Measurements from ENCODE around the gene RPL32.

- no peak for TF ChIP-seq CTCF (IDR thresholded peaks at IDR 0.05; ENCODE audit: low read depth, low read length, missing input control)
- TF ChIP-seq ZBTB33 (IDR thresholded peaks at IDR 0.05) = no peak
- no peak for TF ChIP-seq FOXA1 (IDR thresholded peaks at IDR 0.05)
- TF ChIP-seq RAD21 (IDR thresholded peaks at IDR 0.05) = no peak
- no peak for TF ChIP-seq GABPA (IDR thresholded peaks at IDR 0.05 in 1 of 2, conservative IDR thresholded peaks at IDR 0.05 in 1 of 2)
- TF ChIP-seq JUND (IDR thresholded peaks at IDR 0.05) = no peak
- TF ChIP-seq, protein P1, sequence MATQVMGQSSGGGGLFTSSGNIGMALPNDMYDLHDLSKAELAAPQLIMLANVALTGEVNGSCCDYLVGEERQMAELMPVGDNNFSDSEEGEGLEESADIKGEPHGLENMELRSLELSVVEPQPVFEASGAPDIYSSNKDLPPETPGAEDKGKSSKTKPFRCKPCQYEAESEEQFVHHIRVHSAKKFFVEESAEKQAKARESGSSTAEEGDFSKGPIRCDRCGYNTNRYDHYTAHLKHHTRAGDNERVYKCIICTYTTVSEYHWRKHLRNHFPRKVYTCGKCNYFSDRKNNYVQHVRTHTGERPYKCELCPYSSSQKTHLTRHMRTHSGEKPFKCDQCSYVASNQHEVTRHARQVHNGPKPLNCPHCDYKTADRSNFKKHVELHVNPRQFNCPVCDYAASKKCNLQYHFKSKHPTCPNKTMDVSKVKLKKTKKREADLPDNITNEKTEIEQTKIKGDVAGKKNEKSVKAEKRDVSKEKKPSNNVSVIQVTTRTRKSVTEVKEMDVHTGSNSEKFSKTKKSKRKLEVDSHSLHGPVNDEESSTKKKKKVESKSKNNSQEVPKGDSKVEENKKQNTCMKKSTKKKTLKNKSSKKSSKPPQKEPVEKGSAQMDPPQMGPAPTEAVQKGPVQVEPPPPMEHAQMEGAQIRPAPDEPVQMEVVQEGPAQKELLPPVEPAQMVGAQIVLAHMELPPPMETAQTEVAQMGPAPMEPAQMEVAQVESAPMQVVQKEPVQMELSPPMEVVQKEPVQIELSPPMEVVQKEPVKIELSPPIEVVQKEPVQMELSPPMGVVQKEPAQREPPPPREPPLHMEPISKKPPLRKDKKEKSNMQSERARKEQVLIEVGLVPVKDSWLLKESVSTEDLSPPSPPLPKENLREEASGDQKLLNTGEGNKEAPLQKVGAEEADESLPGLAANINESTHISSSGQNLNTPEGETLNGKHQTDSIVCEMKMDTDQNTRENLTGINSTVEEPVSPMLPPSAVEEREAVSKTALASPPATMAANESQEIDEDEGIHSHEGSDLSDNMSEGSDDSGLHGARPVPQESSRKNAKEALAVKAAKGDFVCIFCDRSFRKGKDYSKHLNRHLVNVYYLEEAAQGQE (IDR thresholded peaks at IDR 0.05) = no peak
These were observed 27.8 kb upstream of the RPL32 start for GRCh38 chr3:12869035-12869621.
